ENCODE results near the gene ABCC4.

- TF ChIP-seq EZH2 (IDR thresholded peaks at IDR 0.05) (no peak), POLR2AphosphoS5 (IDR thresholded peaks at IDR 0.05; ENCODE audit: borderline replicate concordance, low read depth, low read length) (no peak)
These were observed 217.5 kb downstream of the ABCC4 start for GRCh38 chr13:95083758-95084157.

All from SK-N-MC (cell line).